ENCODE data around the gene PLEKHG7.

PLEKHG7 gene

DNA sequence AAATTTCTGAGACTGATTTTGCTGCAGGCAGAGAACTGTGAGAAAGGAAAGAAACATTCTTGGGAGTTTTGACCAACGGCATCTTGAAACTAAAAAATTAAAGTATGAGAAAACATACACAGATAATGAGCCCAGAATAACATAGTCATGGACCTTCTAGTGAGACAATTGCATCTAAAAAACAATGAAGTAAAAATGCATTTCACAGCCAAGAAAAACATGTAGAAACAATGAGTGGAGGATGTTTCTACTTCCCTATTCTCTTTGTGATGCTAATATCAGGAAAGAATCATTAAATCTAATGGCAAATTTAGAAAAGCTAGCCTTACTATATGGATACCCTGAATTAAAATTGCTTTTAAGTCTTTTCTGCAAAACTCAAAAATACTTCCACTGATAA lies 12.2 kb upstream of the PLEKHG7 start:
- TF ChIP-seq, protein P1, sequence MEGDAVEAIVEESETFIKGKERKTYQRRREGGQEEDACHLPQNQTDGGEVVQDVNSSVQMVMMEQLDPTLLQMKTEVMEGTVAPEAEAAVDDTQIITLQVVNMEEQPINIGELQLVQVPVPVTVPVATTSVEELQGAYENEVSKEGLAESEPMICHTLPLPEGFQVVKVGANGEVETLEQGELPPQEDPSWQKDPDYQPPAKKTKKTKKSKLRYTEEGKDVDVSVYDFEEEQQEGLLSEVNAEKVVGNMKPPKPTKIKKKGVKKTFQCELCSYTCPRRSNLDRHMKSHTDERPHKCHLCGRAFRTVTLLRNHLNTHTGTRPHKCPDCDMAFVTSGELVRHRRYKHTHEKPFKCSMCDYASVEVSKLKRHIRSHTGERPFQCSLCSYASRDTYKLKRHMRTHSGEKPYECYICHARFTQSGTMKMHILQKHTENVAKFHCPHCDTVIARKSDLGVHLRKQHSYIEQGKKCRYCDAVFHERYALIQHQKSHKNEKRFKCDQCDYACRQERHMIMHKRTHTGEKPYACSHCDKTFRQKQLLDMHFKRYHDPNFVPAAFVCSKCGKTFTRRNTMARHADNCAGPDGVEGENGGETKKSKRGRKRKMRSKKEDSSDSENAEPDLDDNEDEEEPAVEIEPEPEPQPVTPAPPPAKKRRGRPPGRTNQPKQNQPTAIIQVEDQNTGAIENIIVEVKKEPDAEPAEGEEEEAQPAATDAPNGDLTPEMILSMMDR (IDR thresholded peaks at IDR 0.05; ENCODE audit: insufficient read depth, missing control alignments), result no peak
- DNase-seq (ENCODE audit: insufficient read length, low spot score), result no peak
- FAIRE-seq, result no peak

DNA sequence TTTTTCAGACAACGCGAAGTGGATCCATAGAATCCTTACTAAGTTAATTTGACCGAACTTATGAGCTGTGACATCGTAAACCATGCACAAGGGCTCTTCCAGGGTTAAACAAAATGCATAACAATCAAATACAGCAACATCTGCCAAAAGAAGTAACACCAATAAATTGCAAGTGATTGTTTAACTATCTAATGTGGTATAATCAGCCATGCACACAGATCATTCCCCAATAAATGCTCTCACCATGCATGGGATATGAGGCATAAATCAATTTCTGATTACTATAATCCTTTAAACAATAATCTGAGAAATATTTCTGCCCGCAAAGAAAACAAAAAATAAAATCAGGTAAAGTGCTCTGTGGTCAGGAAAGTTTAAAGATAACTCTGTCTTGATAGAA lies 7.7 kb upstream of the PLEKHG7 start:
- no peak for DNase-seq (ENCODE audit: insufficient read length, low spot score)
- FAIRE-seq, result no peak
- TF ChIP-seq, protein P1 (IDR thresholded peaks at IDR 0.05; ENCODE audit: insufficient read depth, missing control alignments), result no peak

GRCh38 chr12:92695577-92695976 lies 7.2 kb upstream of the PLEKHG7 start:
- no peak for FAIRE-seq

GRCh38 chr12:92696216-92696615 lies 6.6 kb upstream of the PLEKHG7 start:
- DNase-seq (ENCODE audit: insufficient read length, low spot score), result no peak
- no peak for FAIRE-seq
- TF ChIP-seq, protein P1 (IDR thresholded peaks at IDR 0.05; ENCODE audit: insufficient read depth, missing control alignments), result no peak

More at GRCh38 chr12:92695577-92695976, 7.2 kb upstream of the PLEKHG7 start:
- DNase-seq (ENCODE audit: insufficient read length, low spot score), result no peak
- TF ChIP-seq, protein P1 (IDR thresholded peaks at IDR 0.05; ENCODE audit: insufficient read depth, missing control alignments), result no peak

DNA sequence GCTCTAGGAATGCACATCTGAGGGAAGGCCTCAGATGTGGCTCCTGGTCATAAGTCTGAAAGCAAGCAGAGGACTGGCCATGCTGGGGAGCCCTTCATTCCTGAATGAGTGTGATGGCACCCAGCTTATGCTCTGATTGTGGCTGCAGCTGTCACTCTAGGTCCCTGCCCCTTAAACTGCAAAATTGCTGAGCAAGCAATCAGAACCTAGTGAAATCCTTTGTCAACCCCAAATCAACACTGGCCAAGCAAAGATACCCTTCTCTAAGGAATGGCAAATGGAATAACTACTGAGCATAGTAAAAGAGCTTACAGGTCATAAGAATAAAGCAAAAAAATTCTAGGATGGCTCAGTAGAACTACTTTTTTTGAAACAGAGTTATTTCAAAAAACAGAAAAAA lies 4.3 kb upstream of the PLEKHG7 start:
- FAIRE-seq, result no peak
- TF ChIP-seq, protein P1 (IDR thresholded peaks at IDR 0.05; ENCODE audit: insufficient read depth, missing control alignments), result no peak
- DNase-seq (ENCODE audit: insufficient read length, low spot score), result no peak

GRCh38 chr12:92701441-92701840 lies 1.3 kb upstream of the PLEKHG7 start:
- no peak for FAIRE-seq
- TF ChIP-seq, protein P1 (IDR thresholded peaks at IDR 0.05; ENCODE audit: insufficient read depth, missing control alignments), result no peak
- no peak for DNase-seq (ENCODE audit: insufficient read length, low spot score)

DNA sequence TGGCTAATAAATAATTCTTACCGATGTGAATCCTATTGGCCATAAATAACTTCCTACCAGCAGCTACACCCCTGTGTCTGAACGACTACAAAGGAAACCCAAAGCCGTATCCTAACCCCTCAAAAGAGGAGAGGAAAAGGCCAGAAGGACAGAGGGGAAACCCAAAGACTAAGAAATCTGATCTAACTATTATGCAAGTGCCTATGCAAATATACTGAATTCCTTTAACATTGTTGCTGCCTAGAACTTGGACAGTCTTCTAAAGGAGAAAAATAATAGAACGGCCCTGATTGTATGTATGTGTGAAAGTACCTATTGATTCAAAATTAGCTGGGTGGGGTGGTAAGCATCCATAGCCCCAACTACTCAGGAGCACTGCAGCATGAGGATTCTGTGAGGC lies 997 bp downstream of the PLEKHG7 start:
- no peak for DNase-seq (ENCODE audit: insufficient read length, low spot score)
- TF ChIP-seq, protein P1 (IDR thresholded peaks at IDR 0.05; ENCODE audit: insufficient read depth, missing control alignments), result no peak
- FAIRE-seq, result no peak

Data from D721Med (cell line).